ENCODE results near the gene TTC3. TPM values are rescaled to one million over a fixed set of nuclear protein-coding genes. Genes with fewer than 3 reads are reported as not detected.

TTC3 gene
- total and polyA plus RNA-seq, 7 donors = 6.5 to 50.3 (median 25.7) TPM

GRCh38 chr21:37118187-37118826 is 45.3 kb downstream of the TTC3 start:
- Histone ChIP-seq H3K27me3 (ENCODE audit: insufficient read depth in 3 of 3, low read length in 2 of 3) (no peaks in the 10 kb centered on the region), H3K4me1 (no peaks in the 10 kb centered on the region), H3K27ac (no peak overlapping the region), H3K4me3 (no peak overlapping the region), H3K9me3 (no peaks in the 10 kb centered on the region), H3K36me3 (ENCODE audit: insufficient read depth in 1 of 2, low read depth in 1 of 2) (peaks cover 0 to 20% of the 10 kb centered on the region in 2 donors)
- no peak for DNase-seq
- no peak for ATAC-seq
- 0 to 66% (median 0%) methylated on average over 1 of the region's 1 CpG for WGBS, 3 donors
- intact Hi-C loops (cut with DNase I) = loop anchor here in 1 of 2 donors (5.0 kb wide), 1 partner anchor 711 kb away; no protein-coding TSS in a partner anchor
- TF ChIP-seq CTCF (IDR thresholded peaks at IDR 0.05) = no peak

GRCh38 chr21:37119421-37120218 is 46.6 kb downstream of the TTC3 start:
- Histone ChIP-seq H3K4me1 (no peaks in the 10 kb centered on the region), H3K36me3 (ENCODE audit: insufficient read depth in 1 of 2, low read depth in 1 of 2) (peaks cover 0 to 30% of the 10 kb centered on the region in 2 donors), H3K9me3 (no peaks in the 10 kb centered on the region), H3K27ac (no peak overlapping the region), H3K4me3 (no peak overlapping the region), H3K27me3 (ENCODE audit: insufficient read depth in 3 of 3, low read length in 2 of 3) (no peaks in the 10 kb centered on the region)
- intact Hi-C loops (cut with DNase I) = loop anchor here in 1 of 2 donors (5.0 kb wide), 1 partner anchor 712 kb away; no protein-coding TSS in a partner anchor
- WGBS, 3 donors = 60 to 74% (median 66%) methylated on average over 6 of the region's 6 CpGs
- TF ChIP-seq CTCF (IDR thresholded peaks at IDR 0.05) = no peak
- ATAC-seq (no peak), DNase-seq (no peak)

GRCh38 chr21:37128076-37128475 is 55.0 kb downstream of the TTC3 start:
- Histone ChIP-seq H3K4me1 (no peaks in the 10 kb centered on the region), H3K27me3 (ENCODE audit: insufficient read depth in 3 of 3, low read length in 2 of 3) (no peaks in the 10 kb centered on the region), H3K9me3 (no peaks in the 10 kb centered on the region), H3K4me3 (no peak overlapping the region), H3K36me3 (ENCODE audit: insufficient read depth in 1 of 2, low read depth in 1 of 2) (peaks cover 2 to 97% of the 10 kb centered on the region in 2 donors), H3K27ac (no peak overlapping the region)
- intact Hi-C loops (cut with DNase I) = no loop called here
- ATAC-seq (no peak), DNase-seq (no peak)
- no peak for TF ChIP-seq CTCF (IDR thresholded peaks at IDR 0.05)

- 94 to 98% (median 97%) methylated on average over 2 of the region's 2 CpGs for WGBS, 3 donors
- ATAC-seq = no peak
- Histone ChIP-seq H3K4me3 (no peak overlapping the region), H3K9me3 (no peaks in the 10 kb centered on the region), H3K27ac (no peak overlapping the region), H3K36me3 (ENCODE audit: insufficient read depth in 1 of 2, low read depth in 1 of 2) (peaks cover 0 to 100% of the 10 kb centered on the region in 2 donors), H3K27me3 (ENCODE audit: insufficient read depth in 3 of 3, low read length in 2 of 3) (no peaks in the 10 kb centered on the region), H3K4me1 (no peaks in the 10 kb centered on the region)
- DNase-seq = no peak
- intact Hi-C loops (cut with DNase I) = no loop called here
- TF ChIP-seq CTCF (IDR thresholded peaks at IDR 0.05) = no peak
Measured at GRCh38 chr21:37130971-37131370, 57.9 kb downstream of the TTC3 start.

Measured in psoas muscle (tissue), 8 donors.